ENCODE data around the gene SHTN1. TPM values are rescaled to one million over a fixed set of nuclear protein-coding genes. Genes with fewer than 3 reads are reported as not detected.

SHTN1 gene
- total RNA-seq, 2 experiments from 2014 or later = 0.29 to 0.53 TPM

DNA sequence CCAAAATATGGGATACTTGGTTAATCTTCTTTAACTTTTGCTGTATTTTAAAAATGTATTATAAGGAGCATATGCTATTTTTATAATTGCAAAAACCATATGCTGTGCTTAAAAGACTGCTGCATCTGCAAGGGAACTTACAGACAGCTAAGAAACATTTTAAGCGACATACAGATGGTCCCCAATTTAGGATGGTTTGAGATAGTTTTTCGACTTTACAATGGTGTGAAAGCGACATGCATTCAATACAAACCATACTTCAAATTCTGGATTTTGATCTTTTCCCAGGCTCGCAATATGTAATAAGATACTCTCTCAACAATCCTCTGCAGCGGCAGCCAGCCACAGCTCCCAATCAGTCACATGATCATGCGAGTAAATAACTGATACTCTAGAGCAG is 73.2 kb downstream of the SHTN1 start:
- Mint-ChIP-seq H3K27ac (no peak overlapping the region), H3K36me3 (no peaks in the 10 kb centered on the region), H3K27me3 (peaks cover 2% of the 10 kb centered on the region), H3K9me3 (no peaks in the 10 kb centered on the region), H3K4me1 (ENCODE audit: low read depth) (no peaks in the 10 kb centered on the region), H3K4me3 (no peak overlapping the region)
- intact Hi-C loops (cut with micrococcal nuclease) = no loop called here
- ChIA-PET POLR2A (no interaction called here), CTCF (interaction anchor here (0.6 kb wide), 1 partner anchor 10 kb away, joined by 3 read pairs; no protein-coding TSS in a partner anchor)
- no peak for DNase-seq

DNA sequence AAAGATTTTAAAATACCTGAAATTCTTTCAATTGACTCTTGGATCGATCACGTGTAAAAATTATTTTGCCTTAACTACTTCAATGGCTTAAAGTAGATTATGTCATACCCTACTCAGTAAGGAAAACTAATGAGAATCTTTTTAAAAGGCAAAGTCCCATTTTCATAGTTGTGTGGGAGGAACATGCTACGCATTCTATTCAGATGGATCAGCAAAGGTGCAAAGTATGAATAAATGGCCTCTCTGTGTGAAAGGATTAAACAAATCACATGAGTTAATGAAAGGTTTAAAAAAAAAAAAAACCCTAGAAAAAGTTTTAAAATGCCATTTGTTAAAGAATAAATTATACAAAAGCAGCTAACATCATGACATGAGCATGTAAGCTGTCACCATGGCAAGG is 78.6 kb downstream of the SHTN1 start:
- ChIA-PET CTCF (no interaction called here), POLR2A (no interaction called here)
- Mint-ChIP-seq H3K27ac (no peak overlapping the region), H3K36me3 (no peaks in the 10 kb centered on the region), H3K27me3 (peaks cover 2% of the 10 kb centered on the region), H3K9me3 (no peaks in the 10 kb centered on the region), H3K4me3 (no peak overlapping the region), H3K4me1 (ENCODE audit: low read depth) (no peaks in the 10 kb centered on the region)
- intact Hi-C loops (cut with micrococcal nuclease) = no loop called here
- DNase-seq = no peak

- ChIA-PET POLR2A (no interaction called here), CTCF (no interaction called here)
- Mint-ChIP-seq H3K4me3 (no peak overlapping the region), H3K27ac (no peak overlapping the region), H3K36me3 (no peaks in the 10 kb centered on the region), H3K27me3 (no peaks in the 10 kb centered on the region), H3K9me3 (no peaks in the 10 kb centered on the region), H3K4me1 (ENCODE audit: low read depth) (no peaks in the 10 kb centered on the region)
- no peak for DNase-seq
- intact Hi-C loops (cut with micrococcal nuclease) = no loop called here
Observed at GRCh38 chr10:116925056-116925455, 79.9 kb downstream of the SHTN1 start.

- CTCF ChIA-PET = no interaction called here
- intact Hi-C loops (cut with micrococcal nuclease) = no loop called here
- DNase-seq = no peak
Observed at GRCh38 chr10:116919706-116920105, 85.3 kb downstream of the SHTN1 start.

DNA sequence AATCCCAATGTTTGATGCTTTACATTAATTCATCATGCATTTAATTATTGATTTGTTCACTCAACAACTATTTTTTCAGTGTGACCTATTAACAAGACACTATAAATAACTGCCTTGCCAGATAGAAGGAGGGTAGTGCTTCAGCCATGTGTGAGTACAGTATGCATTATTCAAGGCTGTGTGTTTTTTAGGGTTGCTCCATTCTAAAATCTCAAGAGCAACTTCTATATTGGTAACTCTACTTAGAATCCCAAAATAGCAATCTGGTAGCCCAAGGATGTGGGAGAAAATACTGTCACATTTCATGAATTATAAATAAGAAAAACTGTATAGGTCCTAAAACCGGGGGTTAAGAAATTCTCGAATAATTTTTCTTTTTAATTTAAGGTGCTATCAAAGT is 85.8 kb downstream of the SHTN1 start:
- ChIA-PET POLR2A (no interaction called here), CTCF (no interaction called here)
- intact Hi-C loops (cut with micrococcal nuclease) = no loop called here
- Mint-ChIP-seq H3K4me3 (no peak overlapping the region), H3K9me3 (no peaks in the 10 kb centered on the region), H3K27ac (no peak overlapping the region), H3K36me3 (no peaks in the 10 kb centered on the region), H3K27me3 (peaks cover 3% of the 10 kb centered on the region), H3K4me1 (ENCODE audit: low read depth) (no peaks in the 10 kb centered on the region)
- DNase-seq = no peak

More at GRCh38 chr10:116919706-116920105, 85.3 kb downstream of the SHTN1 start:
- Mint-ChIP-seq H3K36me3 (no peaks in the 10 kb centered on the region), H3K27ac (no peak overlapping the region), H3K4me1 (ENCODE audit: low read depth) (no peaks in the 10 kb centered on the region), H3K4me3 (no peak overlapping the region), H3K9me3 (no peaks in the 10 kb centered on the region), H3K27me3 (peaks cover 3% of the 10 kb centered on the region)
- POLR2A ChIA-PET = no interaction called here

DNA sequence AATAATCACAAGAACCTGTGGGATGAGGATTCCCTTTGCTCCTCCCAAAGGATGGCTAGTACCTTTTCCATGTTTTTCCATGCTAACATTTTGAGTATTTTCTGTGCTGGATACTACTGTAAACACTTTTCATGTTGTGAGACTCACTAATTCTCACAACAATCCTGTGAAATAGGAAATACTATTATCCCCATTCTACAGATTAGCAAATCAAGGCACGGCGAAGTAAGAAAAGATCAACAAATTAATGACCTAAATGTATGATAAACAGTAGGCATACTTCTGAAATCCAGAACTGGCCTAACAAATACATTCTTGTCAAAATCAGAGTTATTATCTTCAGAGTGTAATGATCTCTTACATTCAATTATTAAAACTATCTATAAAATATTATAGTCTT is 86.4 kb downstream of the SHTN1 start:
- H3K27ac Mint-ChIP-seq = no peak overlapping the region

DNA sequence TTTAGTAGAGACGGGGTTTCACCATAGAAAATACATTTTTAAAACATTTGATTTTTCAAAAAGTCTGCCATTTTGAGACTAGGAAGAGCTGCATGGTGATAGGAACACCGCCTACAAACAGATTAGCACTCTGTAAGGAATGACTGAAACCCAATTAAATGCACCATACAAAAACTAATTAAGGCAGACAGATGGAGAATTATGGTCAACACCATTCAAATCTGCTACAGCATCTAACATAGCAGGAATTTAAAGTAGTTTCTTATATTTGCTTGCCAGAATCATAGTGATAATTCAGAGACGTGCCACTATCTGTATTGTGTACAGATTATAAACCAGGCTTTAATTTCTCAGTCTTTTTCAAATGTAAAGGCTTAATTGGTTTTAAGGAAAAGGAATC is 87.5 kb downstream of the SHTN1 start:
- no peak overlapping the region for H3K27ac Mint-ChIP-seq
- no peak overlapping the region for H3K4me3 Mint-ChIP-seq
- H3K9me3 Mint-ChIP-seq = no peaks in the 10 kb centered on the region
- CTCF ChIA-PET = interaction anchor here (0.8 kb wide), 1 partner anchor 250 kb away, joined by 3 read pairs; no protein-coding TSS in a partner anchor
- peaks cover 3% of the 10 kb centered on the region for H3K27me3 Mint-ChIP-seq
- intact Hi-C loops (cut with micrococcal nuclease) = no loop called here
- DNase-seq = no peak
- H3K4me1 Mint-ChIP-seq (ENCODE audit: low read depth) = no peaks in the 10 kb centered on the region
- no peaks in the 10 kb centered on the region for H3K36me3 Mint-ChIP-seq
- POLR2A ChIA-PET = no interaction called here

More for the DNA sequence above, 86.4 kb downstream of the SHTN1 start:
- Mint-ChIP-seq H3K27me3 (peaks cover 3% of the 10 kb centered on the region), H3K36me3 (no peaks in the 10 kb centered on the region), H3K9me3 (no peaks in the 10 kb centered on the region), H3K4me1 (ENCODE audit: low read depth) (no peaks in the 10 kb centered on the region), H3K4me3 (no peak overlapping the region)
- DNase-seq = no peak
- intact Hi-C loops (cut with micrococcal nuclease) = no loop called here
- POLR2A ChIA-PET = no interaction called here
- CTCF ChIA-PET = interaction anchor here (0.6 kb wide), 1 partner anchor 138 kb away, joined by 5 read pairs; no protein-coding TSS in a partner anchor

GRCh38 chr10:116915340-116915739 is 89.6 kb downstream of the SHTN1 start:
- Mint-ChIP-seq H3K4me3 (no peak overlapping the region), H3K27me3 (peaks cover 6% of the 10 kb centered on the region), H3K27ac (no peak overlapping the region), H3K36me3 (no peaks in the 10 kb centered on the region), H3K9me3 (no peaks in the 10 kb centered on the region), H3K4me1 (ENCODE audit: low read depth) (no peaks in the 10 kb centered on the region)
- POLR2A ChIA-PET = no interaction called here
- DNase-seq = no peak
- CTCF ChIA-PET = no interaction called here
- intact Hi-C loops (cut with micrococcal nuclease) = no loop called here

DNA sequence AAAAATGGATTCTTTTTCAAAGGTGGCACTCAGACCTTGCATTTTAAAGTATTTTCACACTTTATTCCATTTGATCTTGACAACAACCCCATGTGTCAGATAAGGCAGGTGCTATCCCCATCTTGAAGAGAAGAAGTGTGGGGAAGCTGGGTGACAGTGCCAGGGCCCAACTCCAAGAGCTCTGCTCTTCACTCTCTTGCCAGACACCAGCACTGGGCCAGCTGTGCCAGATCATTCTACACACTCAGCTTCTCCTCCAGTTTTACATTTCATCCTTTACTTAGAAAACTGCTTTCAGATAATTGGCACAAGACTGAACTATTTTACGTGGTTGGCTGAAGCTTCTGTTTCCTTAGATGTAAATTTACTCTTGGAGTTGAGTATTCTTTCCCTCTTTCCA is 91.3 kb downstream of the SHTN1 start:
- H3K4me1 Mint-ChIP-seq (ENCODE audit: low read depth) = no peaks in the 10 kb centered on the region
- no peak overlapping the region for H3K27ac Mint-ChIP-seq
- POLR2A ChIA-PET = no interaction called here
- no peak for DNase-seq
- no peak overlapping the region for H3K4me3 Mint-ChIP-seq
- no peaks in the 10 kb centered on the region for H3K9me3 Mint-ChIP-seq
- intact Hi-C loops (cut with micrococcal nuclease) = no loop called here
- no peaks in the 10 kb centered on the region for H3K36me3 Mint-ChIP-seq
- peaks cover 6% of the 10 kb centered on the region for H3K27me3 Mint-ChIP-seq
- CTCF ChIA-PET = no interaction called here

DNA sequence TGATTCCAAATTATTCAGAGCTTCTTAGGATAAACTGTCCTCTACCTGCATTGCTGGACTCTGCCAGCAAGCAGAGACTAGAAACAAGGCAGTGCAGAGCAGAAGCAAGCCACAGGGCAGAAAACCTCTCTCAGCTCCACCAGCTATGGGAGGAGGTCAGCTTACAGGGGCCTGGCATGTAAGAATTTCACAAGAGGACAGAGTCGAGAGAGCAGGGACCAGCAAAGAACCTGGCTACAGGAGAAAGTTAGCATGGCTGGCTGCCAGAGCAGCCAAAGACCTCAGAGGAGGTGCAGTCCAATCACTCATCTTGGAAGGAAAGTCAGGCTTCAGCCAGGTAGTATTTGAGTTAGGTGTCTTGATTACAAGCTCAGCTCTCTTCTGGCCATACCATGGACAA is 92.8 kb downstream of the SHTN1 start:
- intact Hi-C loops (cut with micrococcal nuclease) = no loop called here
- H3K4me3 Mint-ChIP-seq = no peak overlapping the region

GRCh38 chr10:116910910-116911309 is 94.1 kb downstream of the SHTN1 start:
- no peak overlapping the region for H3K27ac Mint-ChIP-seq
- DNase-seq = no peak
- intact Hi-C loops (cut with micrococcal nuclease) = no loop called here
- ChIA-PET POLR2A (no interaction called here), CTCF (no interaction called here)
- H3K4me1 Mint-ChIP-seq (ENCODE audit: low read depth) = no peaks in the 10 kb centered on the region
- H3K27me3 Mint-ChIP-seq = peaks cover 3% of the 10 kb centered on the region
- no peaks in the 10 kb centered on the region for H3K36me3 Mint-ChIP-seq
- H3K9me3 Mint-ChIP-seq = no peaks in the 10 kb centered on the region
- no peak overlapping the region for H3K4me3 Mint-ChIP-seq

More for the DNA sequence above, 92.8 kb downstream of the SHTN1 start:
- CTCF ChIA-PET = no interaction called here
- no peaks in the 10 kb centered on the region for H3K4me1 Mint-ChIP-seq (ENCODE audit: low read depth)
- no peak overlapping the region for H3K27ac Mint-ChIP-seq
- POLR2A ChIA-PET = no interaction called here
- no peaks in the 10 kb centered on the region for H3K9me3 Mint-ChIP-seq
- H3K36me3 Mint-ChIP-seq = no peaks in the 10 kb centered on the region
- H3K27me3 Mint-ChIP-seq = peaks cover 3% of the 10 kb centered on the region
- DNase-seq = no peak

DNA sequence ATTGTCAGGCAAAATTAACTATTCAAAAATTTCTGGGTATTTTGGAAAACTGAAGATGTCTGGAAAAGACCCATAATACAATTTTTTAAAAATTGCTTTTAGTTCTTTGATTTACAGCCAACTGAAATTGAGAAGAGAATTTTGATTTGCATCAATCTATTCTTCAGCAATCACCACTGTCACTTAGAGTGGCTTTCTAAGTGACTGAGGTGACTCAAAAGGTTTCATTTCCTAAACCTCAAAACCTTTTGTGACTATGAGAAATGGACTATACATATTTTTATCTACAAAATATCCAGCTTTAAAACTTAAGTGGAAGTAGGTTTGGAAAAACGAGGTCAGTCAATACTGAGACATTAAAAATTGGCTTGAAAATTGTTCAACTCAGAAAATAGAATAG is 95.7 kb downstream of the SHTN1 start:
- intact Hi-C loops (cut with micrococcal nuclease) = no loop called here
- POLR2A ChIA-PET = no interaction called here
- H3K9me3 Mint-ChIP-seq = no peaks in the 10 kb centered on the region
- H3K4me3 Mint-ChIP-seq = no peak overlapping the region
- H3K4me1 Mint-ChIP-seq (ENCODE audit: low read depth) = no peaks in the 10 kb centered on the region
- peaks cover 3% of the 10 kb centered on the region for H3K27me3 Mint-ChIP-seq
- CTCF ChIA-PET = no interaction called here
- no peak overlapping the region for H3K27ac Mint-ChIP-seq
- no peak for DNase-seq
- no peaks in the 10 kb centered on the region for H3K36me3 Mint-ChIP-seq

DNA sequence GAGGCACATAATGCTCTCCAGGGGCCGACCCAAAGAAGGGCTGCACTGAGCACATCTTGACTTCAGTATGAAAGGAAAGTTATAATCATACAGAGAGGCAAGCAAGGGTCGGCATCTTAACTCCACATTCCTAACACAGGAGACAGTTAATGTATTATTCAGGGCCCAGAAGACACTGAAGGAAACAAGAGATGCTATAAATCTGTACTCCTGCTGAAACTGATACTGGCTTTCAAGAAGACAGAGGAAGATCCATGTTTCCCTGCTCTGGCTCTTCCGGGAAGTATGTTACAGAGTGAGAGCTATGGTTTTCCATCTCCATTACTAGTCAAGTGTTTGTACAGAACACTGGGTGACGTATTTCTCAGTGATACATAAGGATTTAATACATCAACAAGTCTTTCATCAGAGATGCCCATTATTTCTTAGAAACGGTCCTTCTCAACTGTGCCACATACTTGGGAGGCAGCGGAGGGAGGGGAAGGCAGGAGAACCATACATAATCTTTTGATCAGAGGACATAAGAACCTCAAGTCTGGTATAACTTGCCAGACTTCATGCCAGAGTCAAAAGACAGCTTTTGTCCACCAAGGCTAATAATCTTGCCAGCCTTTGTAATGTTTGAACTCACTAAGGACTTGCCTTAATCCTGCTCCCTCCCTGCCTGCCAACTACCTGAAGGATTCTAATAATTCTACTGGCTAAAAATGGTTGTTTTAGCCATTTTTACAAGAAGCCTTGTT is 97.6 kb downstream of the SHTN1 start:
- Mint-ChIP-seq H3K27me3 (peaks cover 5% of the 10 kb centered on the region), H3K27ac (no peak overlapping the region), H3K4me1 (ENCODE audit: low read depth) (no peaks in the 10 kb centered on the region), H3K36me3 (no peaks in the 10 kb centered on the region), H3K9me3 (no peaks in the 10 kb centered on the region), H3K4me3 (no peak overlapping the region)
- intact Hi-C loops (cut with micrococcal nuclease) = no loop called here
- DNase-seq = no peak
- POLR2A ChIA-PET = no interaction called here
- CTCF ChIA-PET = no interaction called here

All from activated CD4-positive, alpha-beta memory T cell treated with anti-CD3 and anti-CD28 coated beads for 36 hours (primary cell).